ENCODE results near the gene PBXIP1. TPM values are rescaled to one million over a fixed set of nuclear protein-coding genes. Genes with fewer than 3 reads are reported as not detected.

Gene PBXIP1
- total RNA-seq, 1 donor from 2014 or later, result 56.2 TPM

GRCh38 chr1:154957091-154957657 lies 1.3 kb upstream of the PBXIP1 start:
- H3K4me3 Mint-ChIP-seq, result peak overlapping the region; percentile 22
- no peak for TF ChIP-seq CTCF (IDR thresholded peaks at IDR 0.05; ENCODE audit: unreplicated experiment)
- no peaks in the 10 kb centered on the region for H3K27me3 Mint-ChIP-seq (ENCODE audit: low read depth)
- peaks cover 64% of the 10 kb centered on the region for H3K4me1 Mint-ChIP-seq
- peak overlapping the region; percentile 97 for H3K27ac Mint-ChIP-seq
- DNase-seq (ENCODE audit: low spot score in 2 of 2, unreplicated experiment in 2 of 2), result no peak
- no peaks in the 10 kb centered on the region for H3K36me3 Mint-ChIP-seq
- H3K9me3 Mint-ChIP-seq, result no peaks in the 10 kb centered on the region

- Mint-ChIP-seq H3K9me3 (no peaks in the 10 kb centered on the region), H3K27ac (peak overlapping the region; percentile 97), H3K36me3 (no peaks in the 10 kb centered on the region), H3K27me3 (ENCODE audit: low read depth) (no peaks in the 10 kb centered on the region), H3K4me1 (peaks cover 66% of the 10 kb centered on the region), H3K4me3 (peak overlapping the region; percentile 85)
- no peak for DNase-seq (ENCODE audit: low spot score in 2 of 2, unreplicated experiment in 2 of 2)
- no peak for TF ChIP-seq CTCF (IDR thresholded peaks at IDR 0.05; ENCODE audit: unreplicated experiment)
Observed at GRCh38 chr1:154956544-154956941, 644 bp upstream of the PBXIP1 start.

- no peaks in the 10 kb centered on the region for H3K9me3 Mint-ChIP-seq
- DNase-seq (ENCODE audit: low spot score in 2 of 2, unreplicated experiment in 2 of 2), result no peak
- no peak for TF ChIP-seq CTCF (IDR thresholded peaks at IDR 0.05; ENCODE audit: unreplicated experiment)
- H3K27ac Mint-ChIP-seq, result peak overlapping the region; percentile 97
- H3K4me1 Mint-ChIP-seq, result peaks cover 56% of the 10 kb centered on the region
- no peaks in the 10 kb centered on the region for H3K27me3 Mint-ChIP-seq (ENCODE audit: low read depth)
- peak overlapping the region; percentile 85 for H3K4me3 Mint-ChIP-seq
- peaks cover 6% of the 10 kb centered on the region for H3K36me3 Mint-ChIP-seq
Observed at GRCh38 chr1:154955039-154955717, 721 bp downstream of the PBXIP1 start.

GRCh38 chr1:154954541-154954940 lies 1.4 kb downstream of the PBXIP1 start:
- no peak for TF ChIP-seq CTCF (IDR thresholded peaks at IDR 0.05; ENCODE audit: unreplicated experiment)
- Mint-ChIP-seq H3K9me3 (no peaks in the 10 kb centered on the region), H3K4me3 (peak overlapping the region; percentile 85), H3K27me3 (ENCODE audit: low read depth) (no peaks in the 10 kb centered on the region), H3K27ac (peak overlapping the region; percentile 97), H3K36me3 (peaks cover 6% of the 10 kb centered on the region), H3K4me1 (peaks cover 56% of the 10 kb centered on the region)
- DNase-seq (ENCODE audit: low spot score in 2 of 2, unreplicated experiment in 2 of 2), result no peak

- TF ChIP-seq CTCF (IDR thresholded peaks at IDR 0.05; ENCODE audit: unreplicated experiment), result no peak
- no peak overlapping the region for H3K27ac Mint-ChIP-seq
- H3K27me3 Mint-ChIP-seq (ENCODE audit: low read depth), result no peaks in the 10 kb centered on the region
- H3K36me3 Mint-ChIP-seq, result peaks cover 9% of the 10 kb centered on the region
- H3K4me1 Mint-ChIP-seq, result peaks cover 56% of the 10 kb centered on the region
- no peaks in the 10 kb centered on the region for H3K9me3 Mint-ChIP-seq
- H3K4me3 Mint-ChIP-seq, result no peak overlapping the region
- no peak for DNase-seq (ENCODE audit: low spot score in 2 of 2, unreplicated experiment in 2 of 2)
Observed at GRCh38 chr1:154953611-154954038, 2.3 kb downstream of the PBXIP1 start.
